ENCODE data around the gene MAPK4. TPM values are rescaled to one million over a fixed set of nuclear protein-coding genes. Genes with fewer than 3 reads are reported as not detected.
"Not testable (repeated sequence)": the region's sequence is repeated elsewhere in the genome, so short reads cannot be mapped to it uniquely, and the experiment has no call there.

MAPK4 gene
- polyA plus RNA-seq, 1 donor, result 9.7 TPM

DNA sequence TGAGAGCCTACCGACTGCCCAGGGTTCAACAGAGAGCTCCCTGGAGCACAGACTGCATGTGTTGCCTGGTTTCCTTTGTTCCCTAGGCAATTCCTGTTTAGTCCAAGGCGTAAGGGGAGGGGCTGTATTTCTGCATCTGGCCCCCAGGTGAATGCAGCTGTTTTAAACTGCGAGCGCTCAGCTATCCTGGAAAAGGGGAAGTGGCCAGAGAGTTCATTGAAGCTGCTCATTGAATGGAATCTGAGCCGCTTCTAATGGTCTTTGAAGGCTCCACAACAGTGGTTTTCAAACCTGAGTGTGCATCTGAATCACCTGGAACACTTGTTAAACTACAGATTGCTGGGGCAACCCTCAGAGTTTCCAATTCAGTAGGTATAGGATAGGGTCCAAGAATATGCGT is 18.1 kb downstream of the MAPK4 start:
- no peak for DNase-seq

DNA sequence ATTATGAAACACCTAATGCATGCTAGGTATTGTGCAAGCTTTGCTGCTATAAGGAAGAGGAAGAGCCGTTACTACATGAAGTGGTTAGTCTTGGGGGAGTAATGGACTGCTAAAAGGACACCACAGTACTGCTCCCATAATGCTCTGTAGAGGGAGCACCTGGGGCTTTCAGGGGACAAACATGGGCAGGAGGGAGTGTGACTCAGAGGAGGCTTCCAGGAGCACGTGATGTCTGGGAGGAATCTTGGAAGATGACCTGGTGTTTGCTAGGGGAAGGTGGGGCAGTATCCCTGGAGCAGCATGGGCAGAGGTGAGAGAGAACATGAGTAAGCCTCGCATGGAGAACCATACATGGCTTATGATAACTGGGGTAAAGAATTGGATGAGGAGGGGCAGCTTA is 18.8 kb downstream of the MAPK4 start:
- DNase-seq, result no peak

DNA sequence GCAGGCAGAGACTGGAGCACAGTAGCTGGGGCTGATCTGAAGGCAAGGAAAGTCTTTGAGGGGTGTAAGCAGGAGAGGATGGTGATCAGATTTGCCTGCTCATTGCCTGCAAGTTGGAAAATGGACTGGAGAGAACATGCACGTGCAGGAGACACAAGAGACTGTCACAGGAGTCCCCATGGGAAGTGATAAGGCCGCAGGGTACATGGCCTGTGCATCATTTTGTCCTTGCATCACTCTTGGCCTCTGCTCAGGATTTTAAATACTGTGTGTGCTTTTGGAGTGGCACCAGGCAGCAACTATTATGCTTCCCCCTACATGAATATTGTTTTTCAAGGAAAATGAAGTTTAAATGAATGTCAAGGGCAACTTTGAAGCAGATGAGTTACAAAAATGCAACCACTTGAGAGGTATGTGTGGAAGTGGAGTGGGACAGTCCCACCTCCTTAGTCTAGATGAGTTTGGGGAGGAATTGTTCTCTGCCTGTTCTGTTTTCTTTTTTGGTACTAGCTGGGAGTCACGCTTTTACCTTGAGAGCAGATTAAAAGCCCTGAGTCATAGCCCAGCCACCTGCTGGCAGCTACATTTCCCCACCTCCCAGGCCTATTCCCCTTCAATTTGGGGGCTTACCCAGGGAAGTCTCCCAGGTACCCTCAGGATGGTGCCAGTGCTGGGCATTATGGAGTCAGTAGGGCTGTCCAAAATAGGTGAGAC is 19.3 kb downstream of the MAPK4 start:
- no peak for DNase-seq

DNA sequence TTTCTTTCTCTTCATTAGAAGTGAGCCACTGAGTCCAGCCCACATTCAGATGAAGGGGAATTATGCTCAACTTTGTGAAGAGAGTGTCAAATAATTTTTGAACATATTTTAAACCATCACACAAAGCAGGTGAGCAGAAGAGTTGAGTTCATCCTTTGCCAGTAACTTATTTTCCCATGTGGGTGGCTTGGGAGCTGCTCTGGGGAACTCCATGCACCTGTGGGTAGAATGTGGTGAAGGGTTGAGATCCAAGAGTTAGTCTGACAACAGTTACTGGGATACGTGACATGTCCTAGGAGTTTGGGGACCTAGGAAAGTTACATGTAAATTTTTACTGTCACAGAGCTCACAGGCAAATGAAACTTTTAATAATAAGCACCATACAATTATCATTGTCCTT is 21.6 kb downstream of the MAPK4 start:
- DNase-seq, result no peak

DNA sequence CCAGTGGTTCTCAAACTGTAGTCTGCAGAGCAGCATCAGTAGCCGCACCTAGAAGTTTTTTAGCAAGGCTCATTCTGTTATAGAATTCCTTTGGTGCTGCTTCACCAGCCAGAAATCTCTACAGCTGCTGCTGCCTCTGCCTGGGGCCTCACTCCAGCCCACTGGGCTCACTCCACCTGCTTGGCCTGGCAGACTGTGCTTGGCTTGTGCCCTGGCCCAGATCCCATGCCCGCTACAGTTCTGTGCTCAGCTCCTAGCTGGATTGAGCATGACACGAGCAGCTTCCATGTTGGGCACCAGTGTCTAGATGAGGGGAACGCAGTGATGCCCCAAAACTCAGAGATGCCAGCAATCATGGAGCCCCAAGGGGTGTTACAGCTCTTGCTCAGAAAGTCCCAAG is 22.6 kb downstream of the MAPK4 start:
- no peak for DNase-seq

DNA sequence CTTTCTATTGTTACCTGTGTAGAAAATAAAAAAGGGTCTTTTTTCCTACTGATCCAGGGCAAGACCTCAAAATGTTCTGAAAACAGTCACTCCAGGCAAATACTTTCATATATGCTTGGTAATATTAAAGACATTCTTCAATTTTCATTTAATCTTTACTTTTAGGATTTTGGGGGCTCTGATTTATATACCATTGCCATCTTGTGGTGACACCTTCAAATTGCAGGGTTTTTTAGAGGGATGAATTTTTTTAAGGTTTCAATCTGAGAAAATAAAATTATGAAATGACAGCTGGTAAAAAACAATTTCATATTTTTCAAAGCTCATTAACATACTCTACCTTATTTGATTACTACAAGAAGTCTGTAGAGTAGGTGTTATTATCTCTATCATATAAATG is 26.8 kb downstream of the MAPK4 start:
- no peak for DNase-seq

DNA sequence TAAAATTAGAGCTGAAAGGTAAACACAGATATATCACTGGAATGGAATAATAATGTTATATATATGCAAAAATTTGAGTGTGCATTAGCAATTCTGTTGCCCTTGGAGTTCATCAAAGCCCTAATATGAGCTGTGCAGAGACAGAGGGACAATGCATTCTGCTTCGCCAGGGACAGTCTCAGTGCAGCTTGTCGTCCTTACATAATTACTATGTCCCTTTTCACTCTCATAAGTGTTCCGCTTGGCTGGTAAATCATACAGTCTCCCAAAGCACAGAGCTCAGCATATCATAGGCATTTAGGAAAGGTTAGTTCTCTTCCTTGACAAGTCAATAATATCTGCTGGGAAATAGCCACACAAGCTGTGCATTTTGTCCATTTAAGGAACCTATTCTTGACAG is 30.7 kb downstream of the MAPK4 start:
- no peak for DNase-seq

DNA sequence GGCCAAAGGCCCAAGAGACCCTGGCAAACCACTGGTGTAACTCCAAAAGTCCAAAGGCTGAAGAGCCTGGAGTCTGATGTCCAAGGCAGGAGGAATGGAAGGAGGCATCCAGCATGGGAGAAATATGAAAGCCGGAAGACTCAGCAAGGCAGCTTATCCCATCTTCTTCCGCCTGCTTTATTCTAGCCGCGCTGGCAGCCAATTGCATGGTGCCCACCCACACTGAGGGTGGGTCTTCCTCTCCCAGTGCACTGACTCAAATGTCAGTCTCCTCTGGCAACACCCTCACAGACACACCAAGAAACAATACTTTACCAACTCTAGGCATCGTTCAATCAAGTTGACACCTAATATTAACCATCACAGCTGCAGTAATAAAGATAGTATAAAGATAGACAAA is 34.1 kb downstream of the MAPK4 start:
- DNase-seq, result no peak

DNA sequence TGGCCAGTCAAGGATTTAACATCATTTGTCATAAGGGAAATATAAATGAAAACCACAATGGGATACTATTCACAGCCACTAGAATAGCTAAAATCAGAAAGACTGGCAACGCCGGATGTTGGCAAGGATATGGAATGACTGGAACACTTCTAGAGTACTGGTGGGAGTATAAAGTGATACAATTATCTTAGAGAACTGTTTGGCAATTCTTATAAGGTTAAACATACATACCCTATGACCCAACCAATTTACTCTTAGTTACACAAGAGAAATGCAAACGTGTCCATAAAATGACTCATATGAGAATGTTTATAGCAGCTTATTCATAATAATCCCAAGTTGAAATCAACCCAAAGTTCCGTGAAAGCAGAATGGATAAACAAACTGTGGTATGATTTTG is 35.1 kb downstream of the MAPK4 start:
- no peak for DNase-seq

DNA sequence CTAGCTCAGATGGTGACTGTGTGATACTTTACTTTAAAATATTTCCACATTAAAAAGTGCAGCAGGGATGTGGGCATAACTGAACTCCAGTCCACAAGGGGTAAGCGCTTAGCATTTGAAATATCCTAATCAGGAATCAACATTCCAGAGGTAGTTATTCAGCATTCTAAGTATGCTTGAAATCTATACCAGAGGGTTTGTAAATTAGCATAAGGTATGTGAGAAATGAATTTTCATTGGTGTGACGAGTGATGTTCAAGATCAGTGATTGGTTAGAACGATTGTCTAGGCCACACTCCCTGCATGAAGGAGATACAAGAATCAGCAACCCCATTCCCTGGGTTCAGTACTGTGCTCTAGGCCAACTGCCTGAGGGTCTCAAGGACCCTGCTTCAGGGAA is 42.6 kb downstream of the MAPK4 start:
- DNase-seq, result no peak

DNA sequence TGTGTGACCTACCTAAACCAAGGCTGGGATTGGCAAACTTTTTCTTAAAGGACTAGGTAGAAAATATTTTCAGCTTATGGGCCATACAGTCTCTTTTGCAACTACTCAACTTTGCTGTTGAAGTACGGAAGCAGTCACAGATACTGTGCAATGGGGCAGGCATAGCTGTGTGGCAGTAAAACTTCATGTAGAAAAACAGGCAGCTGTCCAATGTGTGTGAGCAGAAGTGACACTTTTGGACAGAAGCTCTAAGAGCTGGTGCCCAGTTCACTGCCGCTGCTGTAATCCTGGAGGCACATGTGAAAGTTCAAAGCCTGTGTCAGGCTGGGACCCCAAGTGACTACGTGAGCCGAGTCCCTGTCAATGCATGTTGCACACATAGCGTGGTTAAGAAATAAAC is 46.7 kb downstream of the MAPK4 start:
- no peak for DNase-seq

DNA sequence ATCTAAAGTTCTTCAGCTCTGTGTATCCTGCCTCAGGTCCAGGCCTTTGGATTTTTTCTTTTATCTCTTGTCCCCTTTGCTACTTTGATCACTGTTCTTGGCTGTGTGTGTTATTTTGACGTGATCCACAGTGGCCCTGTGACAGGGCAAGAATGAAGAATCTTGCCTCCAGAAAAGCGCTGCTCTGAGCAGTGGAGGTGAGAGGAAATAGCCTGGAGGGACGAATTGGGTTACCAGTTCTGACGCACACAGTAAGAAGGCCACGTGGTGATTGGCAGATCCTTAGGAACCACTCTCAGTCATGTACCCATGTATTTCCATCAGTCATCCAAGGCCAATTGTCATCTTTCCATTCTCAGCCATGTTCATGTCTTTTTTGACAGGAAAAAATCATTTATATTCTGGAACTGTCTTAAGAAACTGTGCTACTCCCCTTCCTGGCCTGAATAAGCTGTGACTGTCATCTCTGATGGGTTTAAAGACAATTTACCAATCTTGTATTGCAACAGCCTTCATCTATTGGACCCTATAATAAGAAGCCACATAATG is 47.6 kb downstream of the MAPK4 start:
- no peak for DNase-seq

DNA sequence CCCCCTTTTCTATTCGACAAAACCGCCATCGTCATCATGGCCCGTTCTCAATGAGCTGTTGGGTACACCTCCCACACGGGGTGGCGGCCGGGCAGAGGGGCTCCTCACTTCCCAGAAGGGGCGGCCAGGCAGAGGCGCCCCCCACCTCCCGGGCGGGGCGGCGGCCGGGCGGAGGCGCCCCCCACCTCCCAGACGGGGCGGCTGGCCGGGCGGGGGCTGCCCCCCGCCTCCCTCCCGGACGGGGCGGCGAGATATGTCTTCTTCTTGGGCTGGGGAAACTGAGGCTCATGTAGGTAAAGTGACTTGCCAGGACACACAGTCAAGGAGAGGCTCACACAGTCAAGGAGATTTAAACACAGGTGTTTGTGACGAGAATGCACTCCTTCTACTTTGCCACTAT is 49.3 kb downstream of the MAPK4 start:
- not testable (repeated sequence) for DNase-seq

DNA sequence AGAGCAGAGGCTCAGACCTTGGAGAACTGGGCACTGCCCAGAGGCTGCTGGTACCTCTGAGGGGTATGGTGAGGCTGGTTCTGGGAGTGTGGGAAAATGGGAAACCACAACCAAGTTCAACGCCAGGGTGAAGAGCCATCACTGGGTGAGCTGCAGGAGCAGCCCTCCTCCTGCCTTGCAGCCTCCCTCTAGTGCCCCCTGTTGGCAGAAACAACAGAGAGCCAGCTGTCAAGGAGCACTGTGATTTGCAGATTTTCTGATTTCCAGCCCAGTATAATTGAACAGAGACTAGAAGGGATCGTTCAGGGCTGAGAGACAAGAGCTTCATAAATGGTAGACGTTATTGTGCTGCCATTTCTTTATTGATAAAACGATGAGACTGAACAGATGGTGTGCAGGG is 50.5 kb downstream of the MAPK4 start:
- no peak for DNase-seq

DNA sequence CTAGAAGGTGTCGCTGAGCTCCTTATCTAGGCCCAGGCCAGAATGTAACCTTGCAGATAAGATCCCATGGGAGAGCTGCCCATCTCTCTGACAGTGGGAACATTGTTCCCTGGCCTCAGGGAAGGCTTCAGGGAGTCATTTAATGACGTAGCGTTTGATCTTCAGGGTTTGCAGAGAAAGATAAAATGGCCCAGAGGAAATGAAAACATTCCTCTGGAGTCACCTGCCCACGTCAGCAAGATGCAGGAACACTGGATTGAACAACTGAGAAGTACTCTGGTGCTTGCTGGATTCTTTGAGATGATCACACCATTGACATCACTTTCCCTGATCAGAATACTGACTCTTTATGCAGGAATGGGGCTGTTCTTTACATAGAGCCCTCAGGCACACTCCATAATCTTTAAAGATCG is 51.6 kb downstream of the MAPK4 start:
- DNase-seq, result no peak

DNA sequence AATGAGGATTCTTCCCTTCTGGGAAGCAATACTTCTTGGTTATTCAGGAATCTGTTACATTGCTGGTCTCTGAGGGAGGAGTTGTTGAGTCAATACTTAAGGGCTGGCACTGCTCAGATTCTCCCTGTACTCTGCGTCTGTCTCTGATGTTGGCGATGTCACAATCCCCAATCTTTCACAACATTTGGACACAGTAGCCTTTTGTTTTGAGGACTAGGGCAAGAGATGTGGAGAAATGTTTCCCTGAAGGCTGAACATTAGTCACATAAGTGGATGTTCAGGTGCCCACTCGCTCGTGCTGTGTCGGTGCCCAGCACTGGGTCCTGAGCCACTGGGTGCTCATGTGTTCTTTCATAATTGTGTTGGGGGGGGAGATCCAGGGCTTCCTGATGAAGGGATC is 55.0 kb downstream of the MAPK4 start:
- DNase-seq, result no peak

DNA sequence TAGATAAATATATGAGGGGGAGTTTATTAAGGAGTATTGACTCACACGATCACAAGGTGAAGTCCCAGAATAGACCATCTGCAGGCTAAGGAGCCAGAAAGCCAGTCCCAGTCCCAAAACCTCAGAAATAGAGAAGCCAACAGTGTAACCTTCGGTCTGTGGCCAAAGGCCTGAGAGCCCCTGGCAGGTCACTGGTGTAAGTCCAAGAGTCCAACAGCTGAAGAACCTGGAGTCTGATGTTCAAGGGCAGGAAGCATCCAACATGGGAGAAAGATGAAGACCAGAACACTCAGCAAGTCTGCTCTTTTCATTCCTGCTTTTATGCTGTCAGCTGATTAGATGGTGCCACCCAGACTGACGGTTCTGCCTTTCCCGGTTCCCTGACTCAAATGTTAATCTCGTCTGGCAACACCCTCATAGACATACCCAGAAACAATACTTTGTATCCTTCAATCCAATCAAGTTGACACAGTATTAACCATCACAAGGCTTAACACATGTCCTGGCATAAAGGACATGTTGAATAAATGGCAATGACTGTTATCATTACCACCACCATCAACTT is 56.7 kb downstream of the MAPK4 start:
- no peak for DNase-seq

DNA sequence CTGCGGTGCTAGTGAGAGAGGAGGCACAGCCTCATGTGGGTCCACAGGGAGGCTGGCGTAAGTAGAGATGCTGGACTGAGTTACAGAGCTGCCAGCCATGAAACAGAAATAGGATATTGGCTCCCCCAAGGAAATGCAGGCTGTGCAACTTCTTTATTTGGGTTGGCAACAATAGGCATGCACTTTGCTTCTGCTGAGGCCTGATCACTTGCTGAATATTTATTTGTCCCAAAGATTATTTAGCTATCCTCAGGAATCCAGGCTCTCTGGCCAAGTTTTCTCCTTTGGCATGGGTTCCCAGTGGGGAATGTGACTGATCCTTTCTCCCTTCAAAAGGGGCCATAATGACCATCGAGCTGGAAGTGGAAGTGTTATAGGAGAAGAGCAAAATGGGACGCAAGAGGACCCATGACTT is 60.0 kb downstream of the MAPK4 start:
- DNase-seq, result no peak

DNA sequence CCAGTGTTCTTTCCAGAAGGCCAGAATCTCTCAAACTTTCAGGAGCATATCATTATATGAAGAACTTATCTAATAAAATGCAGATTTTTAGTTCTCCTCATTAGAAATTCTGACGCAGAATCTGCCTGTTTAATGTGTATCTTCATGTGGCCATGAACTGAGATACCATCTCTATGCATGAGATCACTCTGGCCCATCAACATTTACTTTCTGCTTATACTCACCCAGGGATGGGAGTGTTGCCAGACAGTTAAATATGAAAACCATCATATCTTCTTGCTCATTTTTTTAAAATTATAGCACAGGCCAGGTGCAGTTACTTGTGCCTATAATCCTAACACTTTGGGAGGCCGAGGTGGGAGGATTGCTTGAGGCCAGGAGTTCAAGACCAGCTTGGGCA is 60.4 kb downstream of the MAPK4 start:
- no peak for DNase-seq

DNA sequence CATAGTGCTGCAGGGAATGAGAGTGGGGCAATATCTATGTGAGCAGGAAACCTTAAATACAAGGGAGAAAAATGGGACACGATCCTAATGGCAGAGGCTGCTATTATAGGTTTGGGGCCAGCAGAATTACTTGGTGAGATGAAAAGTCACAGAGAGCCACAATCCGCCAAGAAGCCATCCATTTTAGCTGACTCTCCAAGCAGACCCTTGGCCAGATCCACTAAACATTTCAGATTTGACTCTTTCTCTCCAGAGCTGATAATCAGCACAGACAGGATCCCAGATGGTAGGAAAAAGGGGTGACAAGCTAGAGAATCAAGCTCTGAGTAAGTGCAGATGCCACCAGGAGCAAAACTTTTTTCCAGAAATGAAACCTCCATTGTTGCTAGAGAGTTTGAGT is 61.5 kb downstream of the MAPK4 start:
- no peak for DNase-seq

DNA sequence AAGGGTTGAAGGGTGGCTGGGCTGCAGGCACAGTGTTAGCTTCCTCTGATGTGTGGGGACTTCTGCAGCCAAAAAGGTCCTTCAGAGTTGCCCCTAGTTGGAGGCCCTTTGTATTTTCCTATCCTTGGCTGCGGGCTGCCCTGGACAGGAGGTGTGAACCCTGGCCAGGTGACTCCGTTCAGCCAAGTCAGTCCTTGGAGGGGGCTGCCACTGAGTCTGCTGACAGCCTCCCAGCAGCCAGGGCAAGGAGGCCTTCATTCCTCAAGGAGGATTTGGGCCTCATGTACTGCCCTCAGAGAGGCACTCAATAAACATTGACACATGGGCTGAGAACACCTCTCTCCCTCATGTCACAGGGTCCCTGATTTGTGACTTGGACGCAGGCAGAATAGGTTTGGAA is 62.4 kb downstream of the MAPK4 start:
- DNase-seq, result no peak

DNA sequence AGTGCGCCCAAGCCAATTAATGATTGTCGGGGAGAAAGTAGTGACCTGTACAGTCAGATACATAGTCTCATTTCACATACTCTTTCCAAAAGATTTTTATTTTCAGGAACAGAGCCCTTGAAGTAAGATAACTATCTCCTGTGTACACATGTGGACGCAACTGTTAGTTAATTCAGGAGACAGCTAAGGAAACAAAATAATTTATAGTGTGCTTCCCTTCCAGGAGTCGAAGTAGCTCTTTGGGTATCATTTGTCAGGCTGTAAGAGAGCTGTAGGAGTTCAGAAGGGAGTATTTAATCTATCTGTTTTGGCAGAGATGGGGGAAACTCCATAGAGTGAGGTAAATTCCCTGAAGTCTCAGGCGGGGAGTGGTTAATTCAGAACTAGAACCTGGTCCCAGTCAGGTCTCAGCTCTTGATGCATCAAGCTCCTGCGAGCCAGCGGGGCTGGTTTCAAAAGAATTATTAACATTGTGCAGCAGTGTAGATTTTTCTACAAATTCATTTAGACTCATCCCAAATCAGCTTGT is 63.0 kb downstream of the MAPK4 start:
- DNase-seq, result no peak

DNA sequence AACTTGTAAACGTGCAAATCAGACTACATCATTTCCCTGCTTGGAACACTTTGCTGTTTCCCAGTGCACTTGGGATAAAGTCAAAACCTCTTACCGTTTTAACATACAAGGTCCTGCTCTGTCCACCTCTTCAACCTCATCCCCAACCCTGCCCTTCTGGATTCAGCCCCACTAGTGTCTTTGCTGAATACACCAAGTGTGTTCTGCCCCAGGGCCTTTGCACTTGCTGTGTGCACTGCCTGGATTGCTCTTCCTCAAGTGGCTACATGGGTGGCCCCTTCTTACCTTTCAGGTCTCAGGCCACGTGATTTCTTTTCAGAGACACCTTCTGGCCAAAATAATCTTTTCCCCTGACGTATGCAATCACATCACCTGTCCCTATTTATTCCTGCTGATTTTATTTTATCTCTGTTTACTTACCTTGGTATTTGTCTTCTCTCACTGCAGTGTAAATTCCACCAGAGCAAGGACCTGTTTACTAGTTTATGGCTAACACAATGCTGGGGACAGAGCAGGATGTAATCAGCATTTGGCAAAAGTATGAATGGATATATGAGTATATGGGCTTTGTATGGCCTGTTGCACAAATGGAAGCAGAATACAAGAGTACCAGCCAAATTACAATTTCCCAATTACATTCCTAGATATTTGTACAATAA is 63.9 kb downstream of the MAPK4 start:
- no peak for DNase-seq

DNA sequence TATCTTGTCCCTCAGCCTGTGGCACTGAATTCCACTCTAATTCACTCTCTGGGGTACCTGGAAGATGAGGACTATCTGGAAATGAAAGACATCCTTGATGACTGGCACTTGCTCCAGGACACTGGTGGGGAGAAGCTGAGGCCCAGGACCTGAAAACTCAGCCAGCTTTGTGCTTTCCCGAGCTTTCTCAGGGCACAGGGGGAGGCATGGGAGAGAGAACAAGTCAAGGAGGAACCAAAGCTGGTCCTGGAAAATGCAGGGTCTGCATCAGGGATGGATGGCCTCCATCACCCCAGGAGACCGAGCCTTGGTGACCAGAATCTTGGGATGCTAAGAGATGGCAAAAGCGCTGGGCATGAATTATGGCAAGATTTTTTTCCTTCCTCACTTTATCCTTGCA is 65.1 kb downstream of the MAPK4 start:
- DNase-seq, result no peak
